Transverse colon (tissue), 4 donors: ENCODE results near the gene ATP8A1.

Experiments used
- POLR2AphosphoS5 ChIP-seq, 3 donors: sonication (generic); formaldehyde crosslinking; IDR thresholded peaks; one replicate each; pipeline ENCODE4 v1.6.1; 2016; ENCODE audit warnings: antibody characterized with exemption in 3 of 3
- TF ChIP-seq, protein P1 (sequence below), 5 experiments: fragments of 200-600 bp in 3 of 5; fragments of 450-650 bp in 2 of 5; sonication (generic) in 3 of 5; IDR thresholded peaks; 1 replicate in 2 of 5; 2 replicates in 3 of 5; pipeline ENCODE4 v1.5.1; 2016 to 2017; ENCODE audit warnings: antibody characterized with exemption in 5 of 5, inconsistent platforms in 3 of 5, mild to moderate bottlenecking in 2 of 5, moderate library complexity in 1 of 5

DNA sequence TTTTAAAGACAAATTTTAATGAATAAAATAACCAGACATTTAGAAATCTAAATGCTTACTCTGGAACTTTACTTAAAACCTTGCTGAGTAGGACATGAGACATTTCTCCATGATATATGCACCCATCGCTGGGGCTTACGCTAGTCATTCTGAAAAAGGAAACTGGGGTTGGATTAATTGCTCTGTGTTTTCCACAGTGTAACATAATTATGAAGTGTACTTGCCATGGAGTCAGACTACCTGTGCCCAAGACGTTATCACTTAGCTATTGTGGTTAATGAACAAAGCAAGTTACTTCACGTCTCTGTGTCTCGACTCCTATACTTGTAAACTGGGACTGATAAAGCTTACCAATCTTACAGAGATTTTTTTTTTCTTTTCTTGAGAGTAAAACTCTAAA is 211.9 kb downstream of the ATP8A1 start:
- TF ChIP-seq POLR2AphosphoS5 (IDR thresholded peaks at IDR 0.05): no peak
- TF ChIP-seq, protein P1, sequence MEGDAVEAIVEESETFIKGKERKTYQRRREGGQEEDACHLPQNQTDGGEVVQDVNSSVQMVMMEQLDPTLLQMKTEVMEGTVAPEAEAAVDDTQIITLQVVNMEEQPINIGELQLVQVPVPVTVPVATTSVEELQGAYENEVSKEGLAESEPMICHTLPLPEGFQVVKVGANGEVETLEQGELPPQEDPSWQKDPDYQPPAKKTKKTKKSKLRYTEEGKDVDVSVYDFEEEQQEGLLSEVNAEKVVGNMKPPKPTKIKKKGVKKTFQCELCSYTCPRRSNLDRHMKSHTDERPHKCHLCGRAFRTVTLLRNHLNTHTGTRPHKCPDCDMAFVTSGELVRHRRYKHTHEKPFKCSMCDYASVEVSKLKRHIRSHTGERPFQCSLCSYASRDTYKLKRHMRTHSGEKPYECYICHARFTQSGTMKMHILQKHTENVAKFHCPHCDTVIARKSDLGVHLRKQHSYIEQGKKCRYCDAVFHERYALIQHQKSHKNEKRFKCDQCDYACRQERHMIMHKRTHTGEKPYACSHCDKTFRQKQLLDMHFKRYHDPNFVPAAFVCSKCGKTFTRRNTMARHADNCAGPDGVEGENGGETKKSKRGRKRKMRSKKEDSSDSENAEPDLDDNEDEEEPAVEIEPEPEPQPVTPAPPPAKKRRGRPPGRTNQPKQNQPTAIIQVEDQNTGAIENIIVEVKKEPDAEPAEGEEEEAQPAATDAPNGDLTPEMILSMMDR (IDR thresholded peaks at IDR 0.05): no peak
